Activated CD8-positive, alpha-beta memory T cell treated with anti-CD3 and anti-CD28 coated beads for 1 hour (primary cell): ENCODE data around the gene NUTM2G.
"Not testable (repeated sequence)": the region's sequence is repeated elsewhere in the genome, so short reads cannot be mapped to it uniquely, and the experiment has no call there.

Experiments used
- DNase-seq, 2 donors: peaks; one replicate each; pipeline ENCODE4 v3.0.0-alpha.2; 2020; ENCODE audit warnings: low read depth in 1 of 2; ENCODE audit errors: extremely low read depth in 1 of 2

Gene NUTM2G

DNA sequence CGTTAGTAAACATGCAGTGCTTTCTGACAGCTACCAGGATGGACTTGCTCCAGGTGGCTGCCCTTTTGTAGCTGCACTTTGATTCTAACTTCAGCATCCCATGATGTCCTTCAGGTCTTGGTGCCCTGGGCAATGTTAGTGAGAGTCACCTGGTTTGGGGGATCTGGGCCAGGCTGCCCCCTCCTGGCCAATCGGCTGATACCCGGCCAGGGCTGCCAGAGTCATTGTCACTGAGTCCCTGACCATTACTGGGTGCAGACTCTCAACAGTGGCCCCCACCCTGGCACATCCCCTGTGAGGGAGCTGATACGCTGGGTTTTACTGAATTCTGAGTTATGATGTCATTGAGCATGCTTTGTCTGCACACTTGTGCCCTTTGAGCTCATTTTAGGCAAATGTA lies 13.5 kb downstream of the NUTM2G start:
- not testable (repeated sequence) for DNase-seq

DNA sequence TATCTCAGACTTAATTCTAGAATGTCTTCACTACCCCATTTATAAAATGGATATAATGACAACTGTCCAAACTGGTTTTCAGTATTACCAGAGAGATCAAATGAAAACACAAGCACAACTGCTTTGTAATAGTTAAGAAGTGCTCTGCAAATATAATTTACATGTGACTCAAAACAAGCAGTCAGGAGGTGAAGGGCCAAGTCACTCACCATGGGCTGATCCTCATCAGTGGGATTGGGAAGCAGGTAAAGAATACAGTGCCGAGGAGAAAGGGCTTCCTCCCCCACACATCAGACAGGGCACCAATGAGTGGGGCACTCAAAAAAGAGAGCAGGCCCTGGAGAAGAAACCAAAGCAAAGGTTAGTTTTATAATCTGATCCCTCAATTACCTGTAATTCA lies 20.7 kb downstream of the NUTM2G start:
- not testable (repeated sequence) for DNase-seq

DNA sequence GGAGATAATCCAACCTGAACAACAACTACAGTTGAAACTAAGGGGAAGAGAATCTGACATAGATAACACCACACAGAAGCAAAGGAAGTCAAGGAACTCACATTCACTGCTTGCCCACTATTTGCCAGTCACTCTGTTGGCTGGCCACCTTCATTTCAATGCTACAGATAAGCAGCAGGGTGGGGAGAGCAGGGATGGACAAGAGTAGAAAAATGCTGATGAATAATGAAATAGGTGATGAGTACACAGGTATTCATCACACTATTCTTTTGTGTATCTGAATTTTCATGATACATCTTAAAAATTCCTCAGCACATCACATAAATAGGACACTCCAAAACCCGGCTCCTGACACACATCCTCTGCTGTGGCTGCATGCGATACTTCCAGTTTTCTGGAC lies 21.9 kb downstream of the NUTM2G start:
- DNase-seq = not testable (repeated sequence)

DNA sequence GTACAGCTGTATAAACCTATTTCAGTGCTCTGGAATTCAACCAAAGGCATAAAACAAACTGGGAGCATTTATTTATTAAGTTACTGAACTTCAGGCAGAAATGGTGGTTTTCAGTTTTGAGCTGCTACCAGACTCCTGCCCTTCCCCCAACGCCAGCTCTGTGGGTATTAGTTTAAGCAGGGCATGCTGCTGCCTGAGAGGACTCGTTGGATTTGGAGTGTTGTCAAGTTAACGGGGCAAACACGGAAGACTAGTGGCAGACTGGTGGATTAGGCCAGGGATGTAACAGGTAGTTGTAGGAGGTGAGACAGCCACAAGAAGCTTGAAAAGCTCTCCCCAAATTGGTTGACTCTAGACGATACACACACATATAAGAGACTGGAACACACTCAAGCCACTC lies 38.9 kb downstream of the NUTM2G start:
- not testable (repeated sequence) for DNase-seq

DNA sequence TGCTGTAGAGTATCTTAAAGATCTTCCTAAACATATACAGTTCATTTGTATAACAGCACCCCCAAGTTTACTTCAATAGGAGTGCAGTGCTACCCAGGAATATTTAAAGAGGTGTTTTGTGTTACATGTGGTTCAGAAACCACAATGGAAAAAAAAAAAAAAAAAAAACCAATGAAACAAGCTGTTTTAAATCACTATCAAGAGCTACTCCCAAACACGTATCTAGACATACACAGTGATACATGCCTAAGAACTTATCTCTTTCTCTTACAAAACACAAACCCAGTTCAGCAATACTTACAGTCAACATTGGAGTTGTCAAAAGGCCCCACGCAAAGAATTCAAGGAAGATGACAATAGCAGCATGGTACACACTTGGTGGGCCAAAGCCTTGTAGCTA lies 43.9 kb downstream of the NUTM2G start:
- DNase-seq = not testable (repeated sequence)

DNA sequence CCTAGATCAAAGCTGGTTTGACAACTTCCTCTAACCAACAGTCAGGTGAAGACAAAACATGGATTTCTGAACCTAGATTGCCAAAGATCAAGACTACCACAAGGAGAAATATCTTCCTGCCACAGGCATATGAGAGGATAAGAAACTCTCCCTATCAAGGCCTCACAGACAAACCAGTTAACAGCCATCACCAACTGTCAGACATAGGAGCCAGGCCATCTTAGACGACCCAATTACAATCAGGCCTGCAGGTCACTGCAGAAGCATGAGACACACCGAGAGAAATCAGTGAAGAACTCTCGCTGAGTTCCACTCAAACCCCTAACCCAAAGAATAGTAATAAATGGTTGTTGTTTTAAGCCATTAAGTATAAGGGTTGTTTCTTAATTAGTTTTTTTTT lies 45.4 kb downstream of the NUTM2G start:
- not testable (repeated sequence) for DNase-seq

DNA sequence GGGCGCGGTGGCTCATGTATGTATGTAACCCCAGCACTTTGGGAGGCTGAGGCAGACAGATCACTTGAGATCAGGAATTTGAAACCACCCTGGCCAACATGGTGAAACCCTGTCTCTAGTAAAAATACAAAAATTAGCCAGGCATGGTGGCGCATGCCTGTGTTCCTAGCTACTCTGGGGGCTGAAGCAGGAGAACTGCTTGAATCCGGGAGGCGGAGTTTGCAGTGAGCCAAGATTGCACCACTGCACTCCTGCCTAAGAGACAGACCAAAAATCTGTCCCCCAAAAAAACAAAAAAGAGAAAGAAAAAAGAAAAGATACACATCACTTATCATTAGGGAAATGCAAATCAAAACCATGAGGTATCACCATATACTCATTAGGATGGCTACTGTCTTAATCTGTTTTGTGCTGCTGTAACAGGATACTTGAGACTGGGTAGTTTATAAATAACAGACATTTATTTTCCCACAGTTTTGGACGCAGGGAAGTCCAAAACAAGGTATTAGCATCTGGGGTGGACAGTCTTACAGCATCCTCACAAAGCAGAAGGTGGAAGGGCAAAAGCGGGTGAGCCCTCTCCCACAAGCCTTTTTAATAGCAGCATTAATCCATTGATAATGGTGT lies 55.0 kb downstream of the NUTM2G start:
- DNase-seq = not testable (repeated sequence)

DNA sequence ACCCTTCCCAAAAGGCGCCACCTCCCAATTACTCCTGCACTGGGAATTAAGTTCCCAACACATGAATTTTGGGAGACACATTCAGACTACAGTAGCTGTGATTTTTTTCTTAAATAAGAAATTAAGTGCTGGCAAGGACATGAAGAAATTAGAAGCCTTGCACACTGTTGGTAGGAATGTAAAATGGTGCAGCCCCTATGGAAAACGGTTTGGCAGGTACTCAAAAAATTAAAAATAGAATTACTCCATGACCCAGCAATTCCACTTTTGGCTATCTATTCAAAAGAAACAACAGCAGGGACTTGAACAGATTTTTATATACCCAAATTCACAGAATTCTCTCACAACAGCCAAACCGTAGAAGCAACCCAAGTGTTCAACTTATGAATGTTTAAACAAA lies 55.5 kb downstream of the NUTM2G start:
- DNase-seq = not testable (repeated sequence)

DNA sequence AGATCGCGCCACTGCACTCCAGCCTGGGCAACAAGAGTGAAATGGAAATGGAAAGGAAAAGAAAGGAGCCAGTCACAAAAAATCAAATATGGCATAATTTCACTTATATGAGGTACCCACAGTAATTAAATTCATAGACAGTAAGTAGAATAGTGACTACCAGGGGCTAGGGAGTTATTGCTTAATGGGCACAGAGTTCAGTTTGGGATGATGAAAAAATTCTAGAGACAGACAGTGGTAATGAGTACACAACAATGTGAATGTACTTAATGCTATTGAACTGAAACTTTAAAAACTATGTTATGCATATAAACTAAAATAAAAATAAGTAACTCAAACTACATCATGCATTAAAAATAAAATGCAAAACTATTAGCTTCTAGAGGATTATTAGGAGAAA lies 56.2 kb downstream of the NUTM2G start:
- DNase-seq = not testable (repeated sequence)
